ENCODE measurements around the gene CPED1. TPM values are rescaled to one million over a fixed set of nuclear protein-coding genes. Genes with fewer than 3 reads are reported as not detected.
"Not testable (repeated sequence)": the region's sequence is repeated elsewhere in the genome, so short reads cannot be mapped to it uniquely, and the experiment has no call there.

CPED1 gene
- total RNA-seq, 2 donors from 2014 or later, result 5.3 to 7.3 TPM

DNA sequence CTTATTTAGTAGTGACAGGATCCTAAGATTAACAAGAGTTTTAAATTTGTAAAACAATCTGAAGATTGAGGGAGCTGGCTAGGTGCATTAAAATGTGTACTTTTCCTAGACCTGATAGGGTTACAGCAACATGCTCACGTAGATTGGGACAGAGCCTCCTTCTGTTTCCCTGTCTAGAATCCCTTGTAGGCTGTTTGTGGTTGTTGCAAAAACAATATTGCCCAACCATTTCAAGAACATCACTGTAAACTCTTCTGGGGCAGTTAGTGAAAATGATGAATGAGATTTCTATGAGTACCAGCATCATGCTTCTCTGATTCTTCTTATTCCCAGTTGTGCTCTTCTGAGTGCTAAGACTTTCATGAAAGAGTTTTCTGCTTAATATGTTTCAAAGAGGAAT lies 14.7 kb upstream of the CPED1 start:
- Histone ChIP-seq H3K9me3 (no peaks in the 10 kb centered on the region), H3K27ac (no peak overlapping the region), H3K4me1 (no peaks in the 10 kb centered on the region), H3K27me3 (no peaks in the 10 kb centered on the region), H3K36me3 (replicated peaks in 1 of 2; ENCODE audit: insufficient read depth in 1 of 2, low read depth in 2 of 2) (peaks cover 0 to 24% of the 10 kb centered on the region in 2 donors), H3K4me3 (no peak overlapping the region)
- TF ChIP-seq, protein P1, sequence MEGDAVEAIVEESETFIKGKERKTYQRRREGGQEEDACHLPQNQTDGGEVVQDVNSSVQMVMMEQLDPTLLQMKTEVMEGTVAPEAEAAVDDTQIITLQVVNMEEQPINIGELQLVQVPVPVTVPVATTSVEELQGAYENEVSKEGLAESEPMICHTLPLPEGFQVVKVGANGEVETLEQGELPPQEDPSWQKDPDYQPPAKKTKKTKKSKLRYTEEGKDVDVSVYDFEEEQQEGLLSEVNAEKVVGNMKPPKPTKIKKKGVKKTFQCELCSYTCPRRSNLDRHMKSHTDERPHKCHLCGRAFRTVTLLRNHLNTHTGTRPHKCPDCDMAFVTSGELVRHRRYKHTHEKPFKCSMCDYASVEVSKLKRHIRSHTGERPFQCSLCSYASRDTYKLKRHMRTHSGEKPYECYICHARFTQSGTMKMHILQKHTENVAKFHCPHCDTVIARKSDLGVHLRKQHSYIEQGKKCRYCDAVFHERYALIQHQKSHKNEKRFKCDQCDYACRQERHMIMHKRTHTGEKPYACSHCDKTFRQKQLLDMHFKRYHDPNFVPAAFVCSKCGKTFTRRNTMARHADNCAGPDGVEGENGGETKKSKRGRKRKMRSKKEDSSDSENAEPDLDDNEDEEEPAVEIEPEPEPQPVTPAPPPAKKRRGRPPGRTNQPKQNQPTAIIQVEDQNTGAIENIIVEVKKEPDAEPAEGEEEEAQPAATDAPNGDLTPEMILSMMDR (IDR thresholded peaks at IDR 0.05), result no peak
- no peak for TF ChIP-seq POLR2A (IDR thresholded peaks at IDR 0.05)
- ATAC-seq, result no peak
- 82 to 86% methylated on average over 1 of the region's 1 CpG for WGBS, 2 donors
- intact Hi-C loops (cut with DNase I), result no loop called here
- DNase-seq, result no peak

DNA sequence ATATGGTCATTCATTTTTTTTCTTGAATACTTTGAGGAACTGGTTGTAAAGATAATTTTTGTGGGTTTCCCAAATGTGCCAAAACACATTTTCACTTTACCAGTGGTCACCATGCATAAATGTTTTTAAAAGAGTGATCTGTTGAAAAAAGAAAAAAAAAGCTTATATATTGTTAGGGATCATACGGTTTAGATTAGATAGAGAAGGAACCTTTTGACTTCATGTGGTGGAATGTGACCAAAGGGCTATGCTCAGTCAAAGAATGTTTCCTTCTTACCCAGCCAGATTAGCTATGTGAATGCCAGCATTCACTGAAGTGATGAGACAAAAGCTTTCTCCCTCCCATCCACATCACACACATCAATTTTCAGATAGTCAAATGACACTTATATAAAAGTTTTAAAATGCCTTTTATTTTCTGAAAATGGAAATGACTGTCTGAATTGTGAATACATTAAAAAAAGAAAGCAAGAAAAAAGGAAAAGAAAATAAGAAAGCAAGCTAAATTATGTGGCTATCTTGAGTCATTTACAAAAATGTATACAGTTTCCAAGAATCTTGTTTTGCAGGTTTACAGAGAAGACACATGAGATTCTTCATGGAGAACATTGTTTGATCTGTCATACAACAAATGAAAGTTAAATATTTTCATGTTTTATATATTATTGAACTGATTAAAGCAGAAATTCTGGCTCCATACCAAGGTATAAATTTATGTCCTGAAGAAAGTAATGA lies 8.6 kb upstream of the CPED1 start:
- intact Hi-C loops (cut with DNase I), result no loop called here
- H3K27me3 ChIP-seq, result no peaks in the 10 kb centered on the region
- TF ChIP-seq, protein P1 (IDR thresholded peaks at IDR 0.05), result no peak
- TF ChIP-seq POLR2A (IDR thresholded peaks at IDR 0.05), result no peak
- DNase-seq, result no peak
- H3K4me1 ChIP-seq, result no peaks in the 10 kb centered on the region
- H3K4me3 ChIP-seq, result no peak overlapping the region
- H3K27ac ChIP-seq, result no peak overlapping the region
- peaks cover 0 to 2% of the 10 kb centered on the region in 2 donors for H3K36me3 ChIP-seq (replicated peaks in 1 of 2; ENCODE audit: insufficient read depth in 1 of 2, low read depth in 2 of 2)
- 4 to 9% methylated on average over 1 of the region's 1 CpG for WGBS, 2 donors
- no peak for ATAC-seq
- no peaks in the 10 kb centered on the region for H3K9me3 ChIP-seq

DNA sequence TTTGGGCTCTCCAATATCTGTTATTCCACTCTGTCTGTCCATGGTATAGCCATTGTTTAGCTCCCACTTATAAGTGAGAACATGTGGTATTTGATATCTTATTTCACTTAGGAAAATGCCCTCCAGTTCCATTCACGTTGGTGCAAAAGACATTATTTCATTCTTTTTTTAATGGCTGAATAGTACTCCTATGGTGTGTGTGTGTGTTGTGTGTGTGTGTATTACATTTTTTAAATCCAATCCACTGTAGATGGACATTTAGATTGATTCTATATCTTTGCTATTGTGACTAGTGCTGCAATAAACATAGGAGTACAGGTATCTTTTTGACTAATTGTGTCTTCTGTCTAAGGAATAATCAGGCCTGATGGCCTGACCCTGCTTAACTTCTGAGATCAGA lies 7.4 kb upstream of the CPED1 start:
- Histone ChIP-seq H3K9me3 (no peaks in the 10 kb centered on the region), H3K27ac (no peak overlapping the region), H3K27me3 (no peaks in the 10 kb centered on the region), H3K4me1 (no peaks in the 10 kb centered on the region), H3K4me3 (no peak overlapping the region), H3K36me3 (replicated peaks in 1 of 2; ENCODE audit: insufficient read depth in 1 of 2, low read depth in 2 of 2) (no peaks in the 10 kb centered on the region)
- WGBS, 2 donors, result 68 to 79% methylated on average over 1 of the region's 1 CpG
- no peak for TF ChIP-seq POLR2A (IDR thresholded peaks at IDR 0.05)
- TF ChIP-seq, protein P1 (IDR thresholded peaks at IDR 0.05), result no peak
- DNase-seq (no peak), ATAC-seq (no peak)
- intact Hi-C loops (cut with DNase I), result no loop called here

DNA sequence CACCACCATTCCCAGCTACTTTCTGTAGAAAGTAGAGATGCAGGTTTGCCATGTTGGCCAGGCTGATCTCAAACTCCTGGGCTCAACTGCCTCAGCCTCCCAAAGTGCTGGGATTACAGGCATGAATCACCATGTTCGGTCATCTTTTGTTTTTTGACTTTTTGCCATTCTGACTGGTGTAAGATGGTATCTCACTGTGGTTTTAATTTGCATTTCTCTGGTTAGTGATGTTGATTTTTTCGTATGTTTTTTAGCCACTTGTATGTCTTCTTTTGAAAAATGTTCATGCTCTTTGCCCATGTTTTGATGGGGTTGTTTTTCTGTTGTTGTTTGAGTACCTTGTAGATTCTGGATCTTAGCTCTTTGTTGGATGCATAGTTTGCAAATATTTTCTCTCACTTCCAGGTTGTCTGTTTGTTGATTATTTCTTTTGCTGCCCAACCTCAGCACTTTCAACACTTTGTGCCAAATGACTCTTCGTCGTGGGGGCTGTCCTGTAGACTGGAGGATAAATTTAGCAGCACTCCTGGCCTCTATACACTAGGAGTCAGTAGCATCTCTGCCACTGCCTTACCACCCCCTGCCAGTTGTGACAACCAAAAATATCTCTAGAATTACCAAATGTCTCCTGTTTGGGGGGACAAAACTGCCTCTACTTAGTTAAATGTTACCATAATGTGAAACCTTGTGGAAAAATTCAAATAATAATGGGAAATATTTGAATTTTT lies 6.5 kb upstream of the CPED1 start:
- no peak for ATAC-seq
- no peaks in the 10 kb centered on the region for H3K9me3 ChIP-seq

DNA sequence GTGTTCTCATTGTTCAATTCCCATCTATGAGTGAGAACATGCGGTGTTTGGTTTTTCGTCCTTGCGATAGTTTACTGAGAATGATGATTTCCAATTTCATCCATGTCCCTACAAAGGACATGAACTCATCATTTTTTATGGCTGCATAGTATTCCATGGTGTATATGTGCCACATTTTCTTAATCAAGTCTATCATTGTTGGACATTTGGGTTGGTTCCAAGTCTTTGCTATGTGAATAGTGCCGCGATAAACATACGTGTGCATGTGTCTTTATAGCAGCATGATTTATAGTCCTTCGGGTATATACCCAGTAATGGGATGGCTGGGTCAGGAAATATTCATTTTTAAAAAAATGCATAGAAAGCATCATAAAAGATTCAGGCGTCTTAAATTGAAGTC lies 4.9 kb upstream of the CPED1 start:
- DNase-seq; ATAC-seq; H3K27me3 ChIP-seq; H3K27ac ChIP-seq; H3K4me3 ChIP-seq; H3K36me3 ChIP-seq (replicated peaks in 1 of 2; ENCODE audit: insufficient read depth in 1 of 2, low read depth in 2 of 2); H3K9me3 ChIP-seq; intact Hi-C loops (cut with DNase I): not testable (repeated sequence)
- peaks cover 11% of the 10 kb centered on the region for H3K4me1 ChIP-seq
- WGBS, 2 donors, result 90 to 93% methylated on average over 5 of the region's 8 CpGs

More for the DNA sequence above, 6.5 kb upstream of the CPED1 start:
- no peak overlapping the region for H3K4me3 ChIP-seq
- DNase-seq, result no peak
- H3K27me3 ChIP-seq, result no peaks in the 10 kb centered on the region
- H3K27ac ChIP-seq, result no peak overlapping the region
- intact Hi-C loops (cut with DNase I), result no loop called here
- H3K4me1 ChIP-seq, result no peaks in the 10 kb centered on the region
- H3K36me3 ChIP-seq (replicated peaks in 1 of 2; ENCODE audit: insufficient read depth in 1 of 2, low read depth in 2 of 2), result no peaks in the 10 kb centered on the region
- WGBS, 2 donors, result 71 to 75% methylated on average over 4 of the region's 4 CpGs
- TF ChIP-seq, protein P1 (IDR thresholded peaks at IDR 0.05), result no peak
- TF ChIP-seq POLR2A (IDR thresholded peaks at IDR 0.05), result no peak

Measured in body of pancreas (tissue), 4 donors.